Mammary epithelial cell (primary cell): ENCODE data around the gene ISYNA1.

Source experiments
- CTCF ChIP-seq, 2 donors: IDR thresholded peaks in 1 of 2; conservative IDR thresholded peaks in 1 of 2; 2 replicates each; pipeline ENCODE4 v1.5.1; 2011 to 2012; ENCODE audit warnings: inconsistent platforms in 2 of 2, low read length in 2 of 2, mild to moderate bottlenecking in 2 of 2, control low read depth in 1 of 2, low read depth in 1 of 2; ENCODE audit not compliant: insufficient read depth in 1 of 2; ENCODE audit errors: extremely low read depth in 1 of 2
- EZH2 ChIP-seq: IDR thresholded peaks from 2 replicates; pipeline ENCODE4 v1.6.1; 2012; ENCODE audit warnings: low read length, inconsistent platforms, borderline replicate concordance

GRCh38 chr19:18469069-18469846 is 31.3 kb upstream of the ISYNA1 start:
- peak; percentile 68 to 83 for TF ChIP-seq CTCF (conservative IDR thresholded peaks at IDR 0.05 in 1 of 2, IDR thresholded peaks at IDR 0.05 in 1 of 2; ENCODE audit: extremely low read depth in 1 of 2, insufficient read depth in 1 of 2, low read depth in 1 of 2, low read length in 2 of 2)
- no peak for TF ChIP-seq EZH2
